Measurements from ENCODE around the gene VSTM2B.
"Not testable (repeated sequence)": the region's sequence is repeated elsewhere in the genome, so short reads cannot be mapped to it uniquely, and the experiment has no call there.

Gene VSTM2B

GRCh38 chr19:29551774-29552173, 26.0 kb downstream of the VSTM2B start:
- TF ChIP-seq CTCF (conservative IDR thresholded peaks at IDR 0.05; ENCODE audit: low read depth, low read length), result no peak

GRCh38 chr19:29552454-29553280, 26.9 kb downstream of the VSTM2B start:
- no peak for TF ChIP-seq CTCF (conservative IDR thresholded peaks at IDR 0.05; ENCODE audit: low read depth, low read length)
- H3K4me3 ChIP-seq (ENCODE audit: low read length), result no peak overlapping the region
- no peak for DNase-seq (ENCODE audit: low read depth)

More at GRCh38 chr19:29551774-29552173, 26.0 kb downstream of the VSTM2B start:
- no peak for DNase-seq (ENCODE audit: low read depth)
- no peak overlapping the region for H3K4me3 ChIP-seq (ENCODE audit: low read length)

- TF ChIP-seq CTCF (conservative IDR thresholded peaks at IDR 0.05; ENCODE audit: low read depth, low read length), result no peak
These were observed 28.4 kb downstream of the VSTM2B start for GRCh38 chr19:29554149-29554548.

DNA sequence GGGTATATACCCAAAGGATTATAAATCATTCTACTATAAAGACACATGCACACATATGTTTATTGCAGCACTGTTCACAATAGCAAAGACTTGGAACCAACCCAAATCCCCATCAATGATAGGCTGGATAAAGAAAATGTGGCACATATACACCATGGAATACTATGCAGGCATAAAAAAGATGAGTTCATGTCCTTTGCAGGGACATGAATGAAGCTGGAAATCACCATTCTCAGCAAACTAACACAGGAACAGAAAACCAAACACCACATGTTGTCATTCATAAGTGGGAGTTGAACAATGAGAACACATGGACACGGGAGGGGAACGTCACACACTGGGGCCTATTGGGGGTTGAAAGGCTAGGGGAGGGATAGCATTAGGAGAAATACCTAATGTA, 33.3 kb downstream of the VSTM2B start:
- not testable (repeated sequence) for DNase-seq (ENCODE audit: low read depth); H3K4me3 ChIP-seq (ENCODE audit: low read length)

More at GRCh38 chr19:29554149-29554548, 28.4 kb downstream of the VSTM2B start:
- DNase-seq (ENCODE audit: low read depth), result no peak
- no peak overlapping the region for H3K4me3 ChIP-seq (ENCODE audit: low read length)

DNA sequence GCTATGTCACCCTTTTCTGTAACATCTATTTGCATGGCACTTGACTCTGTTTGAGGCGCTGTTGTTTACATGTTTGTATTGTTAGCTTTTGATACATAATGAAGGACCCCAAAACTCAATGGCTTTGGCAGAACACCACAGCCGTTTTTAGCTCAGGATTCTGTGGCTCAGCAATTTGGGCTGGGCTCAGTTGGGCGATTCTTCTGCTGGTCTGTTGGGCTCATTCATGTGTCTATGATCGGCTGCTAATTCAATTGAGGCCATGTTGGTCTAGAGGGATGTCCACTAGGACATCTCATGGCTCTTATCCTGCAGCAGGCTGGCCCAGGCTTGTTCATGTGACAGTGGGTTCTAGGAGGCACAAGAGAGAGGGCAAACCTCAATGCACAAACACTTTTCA, 33.9 kb downstream of the VSTM2B start:
- DNase-seq (ENCODE audit: low read depth), result no peak

GRCh38 chr19:29560313-29561075, 34.7 kb downstream of the VSTM2B start:
- no peak overlapping the region for H3K4me3 ChIP-seq (ENCODE audit: low read length)
- no peak for TF ChIP-seq CTCF (conservative IDR thresholded peaks at IDR 0.05; ENCODE audit: low read depth, low read length)
- no peak for DNase-seq (ENCODE audit: low read depth)

More for the DNA sequence above, 33.9 kb downstream of the VSTM2B start:
- no peak overlapping the region for H3K4me3 ChIP-seq (ENCODE audit: low read length)
- no peak for TF ChIP-seq CTCF (conservative IDR thresholded peaks at IDR 0.05; ENCODE audit: low read depth, low read length)

DNA sequence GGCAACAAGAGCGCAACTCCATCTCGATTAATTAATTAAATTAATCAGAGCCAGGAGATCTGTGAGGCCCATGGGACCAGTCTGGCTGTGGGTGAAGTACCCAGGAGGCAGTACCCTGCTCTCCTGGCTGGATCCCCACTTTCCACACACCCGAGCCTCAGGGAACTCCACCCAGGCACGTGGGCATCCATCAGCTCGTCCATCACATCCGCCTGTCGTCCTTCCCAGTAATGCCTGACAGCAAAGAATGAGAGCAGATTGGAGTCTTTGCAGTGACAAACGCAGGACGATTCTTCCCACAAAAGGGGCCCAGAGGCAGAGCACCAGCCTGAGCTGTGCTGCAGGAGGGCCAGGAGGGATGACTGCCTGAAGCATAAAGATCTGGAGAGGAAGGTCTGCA, 35.8 kb downstream of the VSTM2B start:
- TF ChIP-seq CTCF (conservative IDR thresholded peaks at IDR 0.05; ENCODE audit: low read depth, low read length), result no peak
- DNase-seq (ENCODE audit: low read depth), result no peak
- H3K4me3 ChIP-seq (ENCODE audit: low read length), result no peak overlapping the region
